ENCODE data around the gene RALB. TPM values are rescaled to one million over a fixed set of nuclear protein-coding genes. Genes with fewer than 3 reads are reported as not detected.

RALB gene
- total and polyA plus RNA-seq, 2 of the 8 experiments (the other 6 are each of a cell fraction or from before 2014, with no cell fraction given), result 12.0 to 16.6 TPM

- Histone ChIP-seq H2BK20ac (ENCODE audit: low read length) (no peak overlapping the region), H2BK15ac (ENCODE audit: low read length) (no peak overlapping the region), H3K18ac (ENCODE audit: extremely low read depth, low read length) (no peak overlapping the region), H3K9ac (replicated peaks in 1 of 4; ENCODE audit: extremely low read depth in 1 of 4, low read depth in 3 of 4, low read length in 3 of 4) (no peak overlapping the region), H3K4me1 (replicated peaks in 1 of 4; ENCODE audit: control insufficient read depth in 3 of 4, insufficient read depth in 4 of 4, low read length in 3 of 4) (no peaks in the 10 kb centered on the region; a peak in 2 of 7 replicates), H3K9me3 (ENCODE audit: insufficient read depth in 2 of 2, low read depth in 1 of 2, low read length in 1 of 2) (no peaks in the 10 kb centered on the region), H2BK12ac (ENCODE audit: low read depth, low read length) (no peak overlapping the region; the same call in 1 of the 2 replicates), H4K91ac (replicated peaks; ENCODE audit: insufficient read length, low read length) (no peak overlapping the region), H2AFZ (ENCODE audit: low read length) (no peak overlapping the region), H3K23me2 (ENCODE audit: low read depth, low read length) (no peaks in the 10 kb centered on the region), H3K56ac (replicated peaks; ENCODE audit: insufficient read length, low read depth, low read length) (no peak overlapping the region), H3K4me3 (ENCODE audit: extremely low read depth in 1 of 4, insufficient read depth in 2 of 4, low read depth in 3 of 4, low read length in 4 of 4) (no peak overlapping the region), H3K79me2 (ENCODE audit: control insufficient read depth in 1 of 2, insufficient read depth in 2 of 2, low read length in 2 of 2) (no peaks in the 10 kb centered on the region), H2BK120ac (replicated peaks; ENCODE audit: low read depth, low read length) (no peak overlapping the region), H4K20me1 (replicated peaks in 1 of 2; ENCODE audit: control insufficient read depth in 1 of 2, insufficient read depth in 2 of 2, low read length in 2 of 2) (no peaks in the 10 kb centered on the region), H3K23ac (ENCODE audit: insufficient read length) (no peak overlapping the region), H3K27me3 (replicated peaks in 1 of 4; ENCODE audit: control insufficient read depth in 3 of 4, extremely low read depth in 1 of 4, insufficient read depth in 3 of 4, low read length in 3 of 4) (peaks cover 0 to 8% (median 0%) of the 10 kb centered on the region in 4 experiments; a peak in 3 of 7 replicates), H3K27ac (ENCODE audit: low read depth, low read length) (no peak overlapping the region), H3K79me1 (ENCODE audit: low read depth, low read length) (no peaks in the 10 kb centered on the region), H2BK5ac (ENCODE audit: low read depth, low read length) (no peak overlapping the region; the same call in 1 of the 2 replicates), H4K5ac (ENCODE audit: insufficient read length, low read depth, low read length) (no peak overlapping the region), H3K4me2 (ENCODE audit: insufficient read depth in 1 of 2, low read depth in 2 of 2, low read length in 2 of 2) (no peak overlapping the region), H4K8ac (ENCODE audit: extremely low read depth, insufficient read depth, low read length) (no peak overlapping the region), H3K14ac (ENCODE audit: insufficient read length) (no peak overlapping the region), H3K4ac (replicated peaks; ENCODE audit: insufficient read length, low read depth, low read length) (no peak overlapping the region), H3K36me3 (ENCODE audit: control insufficient read depth in 2 of 4, insufficient read depth in 4 of 4, low read length in 3 of 4) (no peaks in the 10 kb centered on the region), H2AK5ac (ENCODE audit: low read depth, low read length) (no peak overlapping the region)
- ChIA-PET POLR2A (ENCODE audit: partially characterized antibody) (interaction anchor here (0.8 kb wide), 1 partner anchor 60 kb away, joined by 3 read pairs; no protein-coding TSS in a partner anchor), CTCF (ENCODE audit: partially characterized antibody) (interaction anchor here (0.9 to 1.2 kb wide), 4 partner anchors 24 to 158 kb away, joined by 3 to 4 read pairs (median 3); no protein-coding TSS in a partner anchor)
- no peak for FAIRE-seq
- no peak for DNase-seq (ENCODE audit: low read depth in 1 of 2, low spot score in 2 of 2)
- TF ChIP-seq TEAD4 (IDR thresholded peaks at IDR 0.05; ENCODE audit: low read depth, low read length) (no peak), TCF12 (IDR thresholded peaks at IDR 0.05; ENCODE audit: low read depth, low read length) (no peak), GABPA (IDR thresholded peaks at IDR 0.05; ENCODE audit: borderline replicate concordance, insufficient read depth, low read length) (no peak), SP1 (IDR thresholded peaks at IDR 0.05; ENCODE audit: low read depth, low read length) (no peak)
- WGBS, 2 experiments (ENCODE audit: extremely low coverage in 1 of 2, insufficient coverage in 1 of 2, insufficient read length in 1 of 2, insufficient replicate concordance in 2 of 2, low coverage in 1 of 2, low lambda C conversion rate in 2 of 2, missing lambda C conversion rate in 1 of 2), result 91% methylated on average over 17 of the region's 17 CpGs; no CpG with 5 or more reads in 1 of the 2 experiments
Measured at GRCh38 chr2:120230515-120231471, 21.9 kb upstream of the RALB start.
